Coronary artery (tissue), 2 donors: ENCODE data around the gene CCDC71.

Experiments used
- DNase-seq: peaks from one replicate; pipeline ENCODE4 v3.0.0-alpha.2; 2017; ENCODE audit warnings: low spot score
- H3K27ac ChIP-seq, 2 donors: fragments of 200-600 bp; sonication (generic); one replicate each; pipeline ENCODE4 v1.5.1; 2016 to 2019
- H3K4me3 ChIP-seq: fragments of 200-600 bp; sonication (generic); 2 replicates; pipeline ENCODE4 v1.5.1; 2016; ENCODE audit warnings: mild to moderate bottlenecking, moderate library complexity
- TF ChIP-seq, protein P1 (sequence below): fragments of 200-600 bp; sonication (generic); IDR thresholded peaks from one replicate; pipeline ENCODE4 v1.5.1; 2019; ENCODE audit warnings: antibody characterized with exemption

CCDC71 gene

DNA sequence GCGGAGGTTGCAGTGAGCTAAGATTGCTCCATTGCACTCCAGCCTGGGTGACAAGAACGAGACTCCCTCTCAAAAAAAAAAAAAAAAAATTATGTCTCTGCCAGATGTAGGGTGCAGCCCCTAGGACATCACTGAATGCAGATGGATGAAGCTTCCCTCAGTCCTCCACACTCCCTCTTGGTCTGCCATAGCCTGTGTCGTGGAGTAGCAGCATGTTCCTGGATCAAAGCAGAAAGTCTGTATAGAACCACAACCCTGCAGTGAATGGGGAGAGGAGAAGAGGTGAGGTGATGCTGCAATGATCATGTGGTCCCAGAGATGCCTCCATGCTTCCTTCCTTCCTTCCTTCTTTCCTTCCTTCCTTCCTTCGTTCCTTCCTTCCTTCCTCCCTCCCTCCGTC lies 18.0 kb downstream of the CCDC71 start:
- DNase-seq = no peak
- Histone ChIP-seq H3K4me3 (no peak overlapping the region), H3K27ac (no peak overlapping the region)
- TF ChIP-seq, protein P1, sequence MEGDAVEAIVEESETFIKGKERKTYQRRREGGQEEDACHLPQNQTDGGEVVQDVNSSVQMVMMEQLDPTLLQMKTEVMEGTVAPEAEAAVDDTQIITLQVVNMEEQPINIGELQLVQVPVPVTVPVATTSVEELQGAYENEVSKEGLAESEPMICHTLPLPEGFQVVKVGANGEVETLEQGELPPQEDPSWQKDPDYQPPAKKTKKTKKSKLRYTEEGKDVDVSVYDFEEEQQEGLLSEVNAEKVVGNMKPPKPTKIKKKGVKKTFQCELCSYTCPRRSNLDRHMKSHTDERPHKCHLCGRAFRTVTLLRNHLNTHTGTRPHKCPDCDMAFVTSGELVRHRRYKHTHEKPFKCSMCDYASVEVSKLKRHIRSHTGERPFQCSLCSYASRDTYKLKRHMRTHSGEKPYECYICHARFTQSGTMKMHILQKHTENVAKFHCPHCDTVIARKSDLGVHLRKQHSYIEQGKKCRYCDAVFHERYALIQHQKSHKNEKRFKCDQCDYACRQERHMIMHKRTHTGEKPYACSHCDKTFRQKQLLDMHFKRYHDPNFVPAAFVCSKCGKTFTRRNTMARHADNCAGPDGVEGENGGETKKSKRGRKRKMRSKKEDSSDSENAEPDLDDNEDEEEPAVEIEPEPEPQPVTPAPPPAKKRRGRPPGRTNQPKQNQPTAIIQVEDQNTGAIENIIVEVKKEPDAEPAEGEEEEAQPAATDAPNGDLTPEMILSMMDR = no peak

- H3K4me3 ChIP-seq = no peak overlapping the region
- TF ChIP-seq, protein P1 = no peak
- no peak for DNase-seq
- no peak overlapping the region for H3K27ac ChIP-seq
These were observed 26.1 kb downstream of the CCDC71 start for GRCh38 chr3:49140080-49140479.

- Histone ChIP-seq H3K4me3 (no peak overlapping the region), H3K27ac (no peak overlapping the region)
- peak; percentile 65 for DNase-seq
- TF ChIP-seq, protein P1 = no peak
These were observed 30.6 kb downstream of the CCDC71 start for GRCh38 chr3:49135499-49135898.

DNA sequence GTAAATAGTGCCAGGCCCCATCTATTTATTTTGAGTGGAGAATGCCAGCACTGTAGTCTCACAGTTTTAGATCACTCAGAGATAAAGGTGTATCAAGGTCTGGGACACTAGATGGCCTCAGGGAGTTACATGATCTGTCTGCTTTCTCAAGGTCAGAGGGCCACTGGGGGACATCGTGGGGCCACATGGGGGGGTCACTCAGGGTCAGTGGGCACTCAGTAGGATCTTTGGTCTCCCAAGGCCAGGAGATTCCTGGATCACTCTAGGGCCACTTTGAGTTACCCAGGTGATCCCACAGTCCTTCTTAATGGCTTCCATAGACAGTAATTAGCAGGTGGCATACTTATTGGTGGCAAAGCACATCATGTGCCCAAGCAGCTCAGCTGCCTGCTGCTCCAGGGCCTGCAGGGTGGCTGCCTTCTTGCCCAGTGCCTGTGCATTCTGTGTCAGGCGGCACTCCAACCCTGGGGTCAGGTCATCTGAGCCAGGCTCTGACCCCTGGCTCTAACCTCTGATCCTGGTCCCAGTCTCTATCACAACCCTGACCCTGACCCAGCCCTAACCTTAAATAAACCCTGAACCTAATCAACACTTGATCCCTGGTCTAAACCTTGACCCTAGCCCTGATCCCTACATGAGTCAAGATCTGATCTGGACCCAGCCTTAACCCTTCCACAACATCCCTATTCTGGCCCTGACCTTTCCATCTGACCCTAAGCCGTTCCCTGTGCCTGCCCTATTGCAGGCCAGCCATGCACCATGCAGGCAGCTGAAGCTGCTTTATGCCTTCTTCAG lies 31.5 kb downstream of the CCDC71 start:
- Histone ChIP-seq H3K4me3 (peak overlapping the region; percentile 90), H3K27ac (peak overlapping the region in 1 of 2 donors; percentile 95)
- TF ChIP-seq, protein P1 = no peak
- peak; percentile 64 for DNase-seq

DNA sequence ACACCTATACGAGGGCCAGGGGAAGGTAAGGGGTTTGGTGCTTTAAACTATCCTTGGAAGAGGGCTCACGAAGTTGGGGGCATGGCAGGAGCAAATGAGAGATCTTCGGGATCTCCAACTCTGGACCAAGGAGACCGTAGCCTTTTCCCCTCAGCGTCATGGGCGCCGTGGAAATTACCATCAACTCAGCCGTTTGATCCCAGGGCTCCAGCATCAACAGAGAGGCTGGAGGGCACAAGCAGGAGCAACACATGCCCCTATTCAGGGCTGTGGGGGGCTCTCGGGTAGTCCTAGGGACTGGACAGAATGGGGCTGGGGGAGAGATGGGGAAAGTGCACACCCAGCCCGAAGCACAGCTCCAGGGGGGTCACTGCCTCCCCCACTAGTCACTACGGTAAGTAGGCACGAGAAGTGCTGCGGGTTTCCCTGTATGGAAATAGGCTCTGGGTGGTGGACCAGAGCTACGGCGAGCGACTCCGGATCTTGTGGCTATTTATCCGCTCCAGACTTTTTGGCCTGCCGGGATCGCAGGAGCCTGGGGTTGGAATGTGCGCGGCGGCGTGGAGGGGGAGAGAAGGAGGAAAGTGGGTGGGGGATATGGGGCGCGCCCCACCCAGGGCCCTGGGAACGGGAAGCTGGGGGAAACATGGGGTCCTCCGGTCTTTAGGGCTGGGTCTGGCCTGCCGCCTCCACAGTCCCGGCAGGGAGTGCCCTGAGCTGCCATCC lies 32.7 kb downstream of the CCDC71 start:
- Histone ChIP-seq H3K4me3 (peak overlapping the region; percentile 90), H3K27ac (peak overlapping the region; percentile 82 to 95)
- TF ChIP-seq, protein P1 = no peak
- peak; percentile 90 for DNase-seq

GRCh38 chr3:49132437-49133225 lies 33.5 kb downstream of the CCDC71 start, which contains the start of gene LAMB2:
Gene LAMB2 (minus strand): TSS chr3:49133050. CDS start chr3:49132867, 183 bp downstream.
- DNase-seq = peak; percentile 86
- Histone ChIP-seq H3K4me3 (peak within 1 kb of the TSS; percentile 90), H3K27ac (peak within 1 kb of the TSS; percentile 82 to 95)
- TF ChIP-seq, protein P1 = no peak
